ENCODE measurements around the gene SLC4A3.

SLC4A3 gene

GRCh38 chr2:219627103-219628100, at the start of gene SLC4A3:
TSS of gene SLC4A3 (plus strand) at chr2:219627630. CDS start at chr2:219627993, 363 bp downstream.
- no peak for DNase-seq (ENCODE audit: low spot score)

GRCh38 chr2:219578811-219579613, 48.4 kb upstream of the SLC4A3 start:
- no peak for DNase-seq (ENCODE audit: low spot score)

GRCh38 chr2:219581346-219581745, 46.1 kb upstream of the SLC4A3 start:
- no peak for DNase-seq (ENCODE audit: low spot score)

GRCh38 chr2:219591091-219591490, 36.3 kb upstream of the SLC4A3 start:
- no peak for DNase-seq (ENCODE audit: low spot score)

- no peak for DNase-seq (ENCODE audit: low spot score)
These were observed 34.7 kb upstream of the SLC4A3 start for GRCh38 chr2:219592736-219593135.

- no peak for DNase-seq (ENCODE audit: low spot score)
These were observed 34.3 kb upstream of the SLC4A3 start for GRCh38 chr2:219593154-219593553.

GRCh38 chr2:219595256-219595655, 32.2 kb upstream of the SLC4A3 start:
- DNase-seq (ENCODE audit: low spot score): no peak

GRCh38 chr2:219596954-219597551, 30.4 kb upstream of the SLC4A3 start:
- DNase-seq (ENCODE audit: low spot score): no peak

GRCh38 chr2:219597552-219598307, 29.7 kb upstream of the SLC4A3 start, which contains the start of gene STK11IP:
TSS of gene STK11IP (plus strand) at chr2:219597857. CDS start at chr2:219598120, 263 bp downstream.
- DNase-seq (ENCODE audit: low spot score): peak; percentile 83

GRCh38 chr2:219598308-219599078, 28.9 kb upstream of the SLC4A3 start:
- no peak for DNase-seq (ENCODE audit: low spot score)

GRCh38 chr2:219603771-219604170, 23.7 kb upstream of the SLC4A3 start:
- no peak for DNase-seq (ENCODE audit: low spot score)

- no peak for DNase-seq (ENCODE audit: low spot score)
These were observed 21.8 kb upstream of the SLC4A3 start for GRCh38 chr2:219605607-219605954.

GRCh38 chr2:219607931-219608330, 19.5 kb upstream of the SLC4A3 start:
- DNase-seq (ENCODE audit: low spot score): no peak

GRCh38 chr2:219608399-219608964, 18.9 kb upstream of the SLC4A3 start:
- DNase-seq (ENCODE audit: low spot score): no peak

- DNase-seq (ENCODE audit: low spot score): no peak
These were observed 18.2 kb upstream of the SLC4A3 start for GRCh38 chr2:219609149-219609750.

- no peak for DNase-seq (ENCODE audit: low spot score)
These were observed 16.1 kb upstream of the SLC4A3 start for GRCh38 chr2:219611306-219611705.

GRCh38 chr2:219611866-219612576, 15.4 kb upstream of the SLC4A3 start:
- DNase-seq (ENCODE audit: low spot score): no peak

GRCh38 chr2:219612577-219613286, 14.7 kb upstream of the SLC4A3 start:
- DNase-seq (ENCODE audit: low spot score): peak; percentile 14

All from CD4-positive, alpha-beta T cell treated with Interleukin-6 at 100 ng/mL for 8 hours (primary cell).